ENCODE data around the gene GADD45GIP1. TPM values are rescaled to one million over a fixed set of nuclear protein-coding genes. Genes with fewer than 3 reads are reported as not detected.
A peak's percentile ranks its signal among the peaks of the same experiment; 100 is the strongest.

Gene GADD45GIP1
- total RNA-seq, 1 experiment from 2014 or later: 29.1 TPM

- H4K20me1 ChIP-seq (ENCODE audit: insufficient read depth): peaks cover 12% of the 10 kb centered on the region
- H3K79me2 ChIP-seq (ENCODE audit: low read depth): peaks cover 47% of the 10 kb centered on the region
- no peaks in the 10 kb centered on the region for H3K27me3 ChIP-seq (ENCODE audit: insufficient read depth, low read depth)
- ChIA-PET POLR2A (ENCODE audit: unreplicated experiment) (no interaction called here), CTCF (no interaction called here)
- no peaks in the 10 kb centered on the region for H3K9me3 ChIP-seq (ENCODE audit: insufficient read depth, low read depth)
- BruUV-seq (replicated peaks): no TSS peak
- DNase-seq: no peak
- no peak overlapping the region for H3K27ac ChIP-seq
- H3K4me1 ChIP-seq (replicated peaks; ENCODE audit: insufficient read depth): peaks cover 28% of the 10 kb centered on the region
- H3K9me2 ChIP-seq (ENCODE audit: insufficient read depth): no peaks in the 10 kb centered on the region
- peaks cover 20% of the 10 kb centered on the region for H3K36me3 ChIP-seq (ENCODE audit: low read depth)
- intact Hi-C loops (cut with micrococcal nuclease; ENCODE audit: unreplicated experiment): no loop called here
- no peak overlapping the region for H3K4me2 ChIP-seq
- H3K4me3 ChIP-seq: no peak overlapping the region
- TF ChIP-seq CTCF (conservative IDR thresholded peaks at IDR 0.05) (no peak), EZH2 (IDR thresholded peaks at IDR 0.05; ENCODE audit: low read depth) (no peak)
- H2AFZ ChIP-seq: no peak overlapping the region
- peaks cover 7% of the 10 kb centered on the region for H3F3A ChIP-seq (ENCODE audit: insufficient read depth, low read depth)
Observed at GRCh38 chr19:12935071-12935470, 22.0 kb downstream of the GADD45GIP1 start.

GRCh38 chr19:12933287-12934072 lies 23.5 kb downstream of the GADD45GIP1 start, which contains the start of gene FARSA:
TSS of gene FARSA (minus strand) at chr19:12933711. CDS start at chr19:12933696, 15 bp downstream.
- peak within 1 kb of the TSS; percentile 93 for H2AFZ ChIP-seq
- H3K27ac ChIP-seq: peak within 1 kb of the TSS; percentile 25
- H3K9me2 ChIP-seq (ENCODE audit: insufficient read depth): no peaks in the 10 kb centered on the region
- H3K79me2 ChIP-seq (ENCODE audit: low read depth): peaks cover 31% of the 10 kb centered on the region
- intact Hi-C loops (cut with micrococcal nuclease; ENCODE audit: unreplicated experiment): no loop called here
- H3F3A ChIP-seq (ENCODE audit: insufficient read depth, low read depth): no peaks in the 10 kb centered on the region; the same call in 1 of the 2 replicates
- H3K4me3 ChIP-seq: peak within 1 kb of the TSS; percentile 91
- H3K9me3 ChIP-seq (ENCODE audit: insufficient read depth, low read depth): no peaks in the 10 kb centered on the region
- peaks cover 20% of the 10 kb centered on the region for H3K4me1 ChIP-seq (replicated peaks; ENCODE audit: insufficient read depth)
- 0 out of 2 replicates have a peak, but pooled peaks cover 9% of the 10 kb centered on the region for H3K36me3 ChIP-seq (ENCODE audit: low read depth)
- ChIA-PET CTCF (no interaction called here), POLR2A (ENCODE audit: unreplicated experiment) (interaction anchor here (0.5 kb wide), 3 partner anchors 13 to 42 kb away, joined by 3 to 4 read pairs (median 3); partner anchors contain the start of genes GCDH and SYCE2)
- peaks cover 3% of the 10 kb centered on the region for H4K20me1 ChIP-seq (ENCODE audit: insufficient read depth)
- no peak for TF ChIP-seq EZH2 (IDR thresholded peaks at IDR 0.05; ENCODE audit: low read depth)
- TF ChIP-seq CTCF (conservative IDR thresholded peaks at IDR 0.05): no peak
- no peaks in the 10 kb centered on the region for H3K27me3 ChIP-seq (ENCODE audit: insufficient read depth, low read depth)
- H3K4me2 ChIP-seq: peak within 1 kb of the TSS; percentile 96
- peak; percentile 67 to 89 for DNase-seq
- BruUV-seq (replicated peaks): TSS peak; percentile 53

- H3K27me3 ChIP-seq (ENCODE audit: insufficient read depth, low read depth): no peaks in the 10 kb centered on the region
- CTCF ChIA-PET: no interaction called here
- H4K20me1 ChIP-seq (ENCODE audit: insufficient read depth): peaks cover 3% of the 10 kb centered on the region
- peaks cover 17% of the 10 kb centered on the region for H3K4me1 ChIP-seq (replicated peaks; ENCODE audit: insufficient read depth)
- H3F3A ChIP-seq (ENCODE audit: insufficient read depth, low read depth): no peaks in the 10 kb centered on the region; the same call in 1 of the 2 replicates
- peak overlapping the region; percentile 96 for H3K4me2 ChIP-seq
- H3K9me2 ChIP-seq (ENCODE audit: insufficient read depth): no peaks in the 10 kb centered on the region
- no TSS peak for BruUV-seq (replicated peaks)
- no peaks in the 10 kb centered on the region for H3K9me3 ChIP-seq (ENCODE audit: insufficient read depth, low read depth)
- peak overlapping the region; percentile 25; the same call in 1 of the 2 replicates for H3K27ac ChIP-seq
- peak overlapping the region; percentile 91 for H3K4me3 ChIP-seq
- H2AFZ ChIP-seq: peak overlapping the region; percentile 93
- DNase-seq: no peak
- H3K36me3 ChIP-seq (ENCODE audit: low read depth): peaks cover 15% of the 10 kb centered on the region; the same call in 1 of the 2 replicates
- intact Hi-C loops (cut with micrococcal nuclease; ENCODE audit: unreplicated experiment): no loop called here
- H3K79me2 ChIP-seq (ENCODE audit: low read depth): peaks cover 30% of the 10 kb centered on the region
- TF ChIP-seq CTCF (conservative IDR thresholded peaks at IDR 0.05): no peak
- TF ChIP-seq EZH2 (IDR thresholded peaks at IDR 0.05; ENCODE audit: low read depth): no peak
- POLR2A ChIA-PET (ENCODE audit: unreplicated experiment): no interaction called here
Observed at GRCh38 chr19:12932392-12933286, 24.4 kb downstream of the GADD45GIP1 start.

Data from PC-9 (cell line).